RWPE2 (cell line): ENCODE measurements around the gene CHP2.

Experiments
- ATAC-seq: fragments of 200-7000 bp; cut with Tn5 transposase; 3 replicates; pipeline ENCODE4 v1.9.1; 2021; ENCODE audit warnings: low read depth
- DNase-seq: peaks from one replicate; pipeline ENCODE4 v3.0.0-alpha.2; 2020; ENCODE audit warnings: low spot score
- H3K27ac ChIP-seq: fragments of 450-650 bp; 2 replicates; pipeline ENCODE4 v1.5.1; 2017; ENCODE audit warnings: mild to moderate bottlenecking; ENCODE audit not compliant: poor library complexity, severe bottlenecking
- H3K27me3 ChIP-seq: fragments of 250-450 bp; sonication (Bioruptor Pico); 2 replicates; pipeline ENCODE4 v1.5.1; 2021; ENCODE audit warnings: mild to moderate bottlenecking, moderate library complexity; ENCODE audit not compliant: insufficient read depth, poor library complexity, severe bottlenecking
- H3K36me3 ChIP-seq: fragments of 250-450 bp; sonication (Bioruptor Pico); 2 replicates; pipeline ENCODE4 v1.5.1; 2020; ENCODE audit warnings: low read depth, mild to moderate bottlenecking, moderate library complexity
- H3K4me1 ChIP-seq: fragments of 250-450 bp; sonication (Bioruptor Pico); 2 replicates; pipeline ENCODE4 v1.5.1; 2021; ENCODE audit warnings: mild to moderate bottlenecking, moderate library complexity; ENCODE audit not compliant: insufficient read depth, poor library complexity, severe bottlenecking
- H3K4me3 ChIP-seq: fragments of 250-450 bp; sonication (Bioruptor Pico); 2 replicates; pipeline ENCODE4 v1.5.1; 2021; ENCODE audit warnings: mild to moderate bottlenecking, moderate library complexity; ENCODE audit not compliant: severe bottlenecking
- H3K9me3 ChIP-seq: fragments of 250-450 bp; sonication (Bioruptor Pico); 2 replicates; pipeline ENCODE4 v1.5.1; 2021; ENCODE audit warnings: mild to moderate bottlenecking, moderate library complexity; ENCODE audit not compliant: severe bottlenecking
- CTCF ChIP-seq: fragments of 450-650 bp; IDR thresholded peaks from one replicate; pipeline ENCODE4 v1.5.1; 2017; ENCODE audit warnings: mild to moderate bottlenecking, moderate library complexity; ENCODE audit not compliant: poor library complexity, severe bottlenecking

CHP2 gene

GRCh38 chr16:23802776-23803175 is 48.0 kb downstream of the CHP2 start:
- Histone ChIP-seq H3K27me3 (no peaks in the 10 kb centered on the region), H3K4me1 (no peaks in the 10 kb centered on the region), H3K36me3 (no peaks in the 10 kb centered on the region), H3K27ac (no peak overlapping the region), H3K9me3 (no peaks in the 10 kb centered on the region), H3K4me3 (no peak overlapping the region)
- DNase-seq: no peak
- ATAC-seq: no peak
- no peak for TF ChIP-seq CTCF

- TF ChIP-seq CTCF: peak; percentile 59
- no peaks in the 10 kb centered on the region for H3K4me1 ChIP-seq
- H3K36me3 ChIP-seq: no peaks in the 10 kb centered on the region
- DNase-seq (no peak), ATAC-seq (peak; percentile 85)
- no peaks in the 10 kb centered on the region for H3K9me3 ChIP-seq
- no peak overlapping the region for H3K4me3 ChIP-seq
- no peaks in the 10 kb centered on the region for H3K27me3 ChIP-seq
- H3K27ac ChIP-seq: no peak overlapping the region
Measured at GRCh38 chr16:23803591-23804123, 48.8 kb downstream of the CHP2 start.

- TF ChIP-seq CTCF: no peak
- no peak for DNase-seq
- H3K4me1 ChIP-seq: no peaks in the 10 kb centered on the region
- no peak overlapping the region for H3K27ac ChIP-seq
- H3K4me3 ChIP-seq: no peak overlapping the region
- no peaks in the 10 kb centered on the region for H3K36me3 ChIP-seq
- ATAC-seq: no peak
- H3K27me3 ChIP-seq: no peaks in the 10 kb centered on the region
- H3K9me3 ChIP-seq: no peaks in the 10 kb centered on the region
Measured at GRCh38 chr16:23807028-23807427, 52.2 kb downstream of the CHP2 start.
